Thoracic aorta (tissue), 2 donors: Measurements from ENCODE around the gene KIF12. TPM values are rescaled to one million over a fixed set of nuclear protein-coding genes. Genes with fewer than 3 reads are reported as not detected.

Source experiments
- ATAC-seq: fragments of 150-250 bp; one replicate; pipeline ENCODE4 v1.8.0; 2017; ENCODE audit warnings: low read depth; ENCODE audit not compliant: insufficient number of reproducible peaks, low FRiP score
- DNase-seq: peaks from one replicate; pipeline ENCODE4 v3.0.0-alpha.2; 2020; ENCODE audit warnings: low spot score
- H3K27ac ChIP-seq, 2 donors: fragments of 200-600 bp; sonication (generic); 1 replicate in 1 of 2; 2 replicates in 1 of 2; pipeline ENCODE4 v1.5.1; 2016; ENCODE audit warnings: mild to moderate bottlenecking in 2 of 2, moderate library complexity in 2 of 2
- H3K27me3 ChIP-seq: fragments of 200-600 bp; sonication (generic); replicated peaks from 2 replicates; pipeline ENCODE4 v1.6.0; 2016; ENCODE audit warnings: mild to moderate bottlenecking; ENCODE audit not compliant: insufficient read depth
- H3K36me3 ChIP-seq: fragments of 200-600 bp; sonication (generic); one replicate; pipeline ENCODE4 v1.5.1; 2016
- H3K4me1 ChIP-seq, 2 donors: fragments of 200-600 bp; sonication (generic); 1 replicate in 1 of 2; 2 replicates in 1 of 2; pipeline versions ENCODE4 v1.5.1 to v1.6.0; 2016; ENCODE audit warnings: low read depth in 2 of 2, mild to moderate bottlenecking in 1 of 2; ENCODE audit not compliant: control insufficient read depth in 1 of 2
- H3K4me3 ChIP-seq: fragments of 200-600 bp; sonication (generic); 2 replicates; pipeline ENCODE4 v1.5.1; 2016; ENCODE audit warnings: mild to moderate bottlenecking
- H3K9me3 ChIP-seq: fragments of 200-600 bp; sonication (generic); 2 replicates; pipeline ENCODE4 v1.5.1; 2016
- CTCF ChIP-seq: fragments of 200-600 bp; sonication (generic); IDR thresholded peaks from one replicate; pipeline ENCODE4 v1.5.1; 2019; ENCODE audit warnings: antibody characterized with exemption
- total RNA-seq, 2 donors: library from RNA; depleted of rRNA; stranded (reverse); fragments of >200 nt; gene quantifications; one replicate each; pipeline versions ENCODE4 v1.1.0 to v1.2.3, GENCODE V29; 2016

Gene KIF12
- total RNA-seq, 2 donors from 2014 or later = not detected

- TF ChIP-seq CTCF = no peak
- H3K4me3 ChIP-seq = no peak overlapping the region
- H3K9me3 ChIP-seq = no peaks in the 10 kb centered on the region
- ATAC-seq = no peak
- peaks cover 13 to 27% of the 10 kb centered on the region in 2 donors for H3K4me1 ChIP-seq
- H3K36me3 ChIP-seq = peaks cover under 1% of the 10 kb centered on the region
- H3K27me3 ChIP-seq = no peaks in the 10 kb centered on the region
- no peak for DNase-seq
- peak overlapping the region; percentile 75 to 77 for H3K27ac ChIP-seq
Measured at GRCh38 chr9:114059047-114059803, 39.9 kb downstream of the KIF12 start.

- Histone ChIP-seq H3K9me3 (no peaks in the 10 kb centered on the region), H3K27ac (peak overlapping the region; percentile 75 to 77), H3K36me3 (peaks cover 3% of the 10 kb centered on the region), H3K27me3 (no peaks in the 10 kb centered on the region), H3K4me1 (peaks cover 13 to 27% of the 10 kb centered on the region in 2 donors), H3K4me3 (no peak overlapping the region)
- TF ChIP-seq CTCF = no peak
- no peak for ATAC-seq
- no peak for DNase-seq
Measured at GRCh38 chr9:114058688-114059046, 40.4 kb downstream of the KIF12 start.

GRCh38 chr9:114057161-114057885, 41.8 kb downstream of the KIF12 start:
- DNase-seq = no peak
- TF ChIP-seq CTCF = no peak

GRCh38 chr9:114056527-114056926, 42.6 kb downstream of the KIF12 start:
- Histone ChIP-seq H3K9me3 (no peaks in the 10 kb centered on the region), H3K4me3 (no peak overlapping the region), H3K27me3 (no peaks in the 10 kb centered on the region), H3K27ac (no peak overlapping the region), H3K4me1 (peaks cover 13 to 27% of the 10 kb centered on the region in 2 donors), H3K36me3 (peaks cover 8% of the 10 kb centered on the region)
- DNase-seq (no peak), ATAC-seq (no peak)
- no peak for TF ChIP-seq CTCF

More at GRCh38 chr9:114057161-114057885, 41.8 kb downstream of the KIF12 start:
- H3K27ac ChIP-seq = no peak overlapping the region
- H3K4me1 ChIP-seq = peaks cover 13 to 27% of the 10 kb centered on the region in 2 donors
- no peaks in the 10 kb centered on the region for H3K27me3 ChIP-seq
- H3K9me3 ChIP-seq = no peaks in the 10 kb centered on the region
- H3K4me3 ChIP-seq = no peak overlapping the region
- no peak for ATAC-seq
- H3K36me3 ChIP-seq = peaks cover 3% of the 10 kb centered on the region

- no peaks in the 10 kb centered on the region for H3K9me3 ChIP-seq
- H3K4me1 ChIP-seq = peaks cover 13 to 25% of the 10 kb centered on the region in 2 donors
- no peaks in the 10 kb centered on the region for H3K27me3 ChIP-seq
- H3K4me3 ChIP-seq = no peak overlapping the region
- no peak for TF ChIP-seq CTCF
- DNase-seq (no peak), ATAC-seq (no peak)
- peaks cover 8% of the 10 kb centered on the region for H3K36me3 ChIP-seq
- H3K27ac ChIP-seq = no peak overlapping the region
Measured at GRCh38 chr9:114055894-114056293, 43.2 kb downstream of the KIF12 start.
